VCaP (cell line): ENCODE measurements around the gene NEDD9.

ENCODE experiments used
- H3K27ac ChIP-seq: fragments of 450-650 bp; 2 replicates; pipeline ENCODE4 v1.5.1; 2017
- CTCF ChIP-seq: fragments of 450-650 bp; conservative IDR thresholded peaks from 2 replicates; pipeline ENCODE4 v1.5.1; 2017; ENCODE audit warnings: mild to moderate bottlenecking, moderate library complexity

The NEDD9 gene

GRCh38 chr6:11248974-11249761 is 16.7 kb upstream of the NEDD9 start:
- H3K27ac ChIP-seq = no peak overlapping the region
- no peak for TF ChIP-seq CTCF

GRCh38 chr6:11246722-11247121 is 14.3 kb upstream of the NEDD9 start:
- no peak overlapping the region for H3K27ac ChIP-seq
- no peak for TF ChIP-seq CTCF

- TF ChIP-seq CTCF = no peak
- peak overlapping the region; percentile 32 for H3K27ac ChIP-seq
These were observed 13.2 kb upstream of the NEDD9 start for GRCh38 chr6:11245381-11246256.

- peak overlapping the region; percentile 32 for H3K27ac ChIP-seq
- no peak for TF ChIP-seq CTCF
These were observed 12.1 kb upstream of the NEDD9 start for GRCh38 chr6:11244387-11245126.

GRCh38 chr6:11243861-11244260 is 11.4 kb upstream of the NEDD9 start:
- no peak for TF ChIP-seq CTCF
- H3K27ac ChIP-seq = no peak overlapping the region

GRCh38 chr6:11242711-11243110 is 10.2 kb upstream of the NEDD9 start:
- no peak for TF ChIP-seq CTCF
- no peak overlapping the region for H3K27ac ChIP-seq

GRCh38 chr6:11241793-11242201 is 9.3 kb upstream of the NEDD9 start:
- TF ChIP-seq CTCF = no peak
- H3K27ac ChIP-seq = no peak overlapping the region
